ENCODE data around the gene CHD5.

DNA sequence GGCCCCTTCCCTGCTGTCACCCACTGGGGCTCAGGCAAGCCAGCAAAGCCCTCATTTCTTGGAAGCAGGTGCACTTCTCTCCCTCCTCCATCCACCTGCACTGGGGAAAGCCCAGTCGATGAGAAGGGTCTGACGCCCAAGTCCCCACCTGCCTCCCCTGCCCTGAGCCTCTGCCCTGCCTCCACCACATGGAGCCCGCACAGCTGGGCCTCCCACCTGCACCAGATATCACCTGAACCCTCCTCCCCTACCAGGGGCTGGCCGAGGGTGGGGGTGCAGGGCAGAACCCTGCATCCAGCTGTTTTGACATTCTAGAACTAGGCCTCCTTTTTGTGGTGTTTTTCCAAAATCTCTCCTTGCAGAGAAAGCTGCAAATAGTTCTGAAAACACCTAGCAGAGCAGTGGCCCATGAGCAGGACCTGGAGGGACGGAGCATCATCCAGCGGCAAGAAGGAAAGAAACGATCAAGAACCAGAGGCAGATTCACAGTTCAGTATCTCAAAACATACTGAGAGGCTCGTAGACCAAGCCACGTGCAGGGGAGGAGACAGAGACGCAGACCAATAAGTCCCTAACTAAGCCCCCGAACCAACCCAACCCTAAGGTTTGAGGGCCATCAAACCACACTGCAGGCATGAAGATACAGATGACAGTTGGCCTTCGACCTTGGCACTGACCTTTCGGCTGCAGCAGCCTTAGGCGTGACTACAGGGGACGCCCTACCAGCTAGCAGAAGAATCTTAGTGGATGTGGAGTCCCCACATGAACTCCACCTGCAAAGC is 16.7 kb downstream of the CHD5 start:
- TF ChIP-seq CTCF (IDR thresholded peaks at IDR 0.05 in 2 of 3, conservative IDR thresholded peaks at IDR 0.05 in 1 of 3; ENCODE audit: borderline replicate concordance in 1 of 3, insufficient read depth in 1 of 3, low read depth in 2 of 3, low read length in 2 of 3), result no peak
- TF ChIP-seq CEBPB (IDR thresholded peaks at IDR 0.05; ENCODE audit: low read depth), result no peak
- no peak for TF ChIP-seq RAD21 (IDR thresholded peaks at IDR 0.05; ENCODE audit: low read depth)
- no peak for TF ChIP-seq ZBTB33 (IDR thresholded peaks at IDR 0.05; ENCODE audit: extremely low read depth, insufficient replicate concordance, low read length)
- TF ChIP-seq, protein P1, sequence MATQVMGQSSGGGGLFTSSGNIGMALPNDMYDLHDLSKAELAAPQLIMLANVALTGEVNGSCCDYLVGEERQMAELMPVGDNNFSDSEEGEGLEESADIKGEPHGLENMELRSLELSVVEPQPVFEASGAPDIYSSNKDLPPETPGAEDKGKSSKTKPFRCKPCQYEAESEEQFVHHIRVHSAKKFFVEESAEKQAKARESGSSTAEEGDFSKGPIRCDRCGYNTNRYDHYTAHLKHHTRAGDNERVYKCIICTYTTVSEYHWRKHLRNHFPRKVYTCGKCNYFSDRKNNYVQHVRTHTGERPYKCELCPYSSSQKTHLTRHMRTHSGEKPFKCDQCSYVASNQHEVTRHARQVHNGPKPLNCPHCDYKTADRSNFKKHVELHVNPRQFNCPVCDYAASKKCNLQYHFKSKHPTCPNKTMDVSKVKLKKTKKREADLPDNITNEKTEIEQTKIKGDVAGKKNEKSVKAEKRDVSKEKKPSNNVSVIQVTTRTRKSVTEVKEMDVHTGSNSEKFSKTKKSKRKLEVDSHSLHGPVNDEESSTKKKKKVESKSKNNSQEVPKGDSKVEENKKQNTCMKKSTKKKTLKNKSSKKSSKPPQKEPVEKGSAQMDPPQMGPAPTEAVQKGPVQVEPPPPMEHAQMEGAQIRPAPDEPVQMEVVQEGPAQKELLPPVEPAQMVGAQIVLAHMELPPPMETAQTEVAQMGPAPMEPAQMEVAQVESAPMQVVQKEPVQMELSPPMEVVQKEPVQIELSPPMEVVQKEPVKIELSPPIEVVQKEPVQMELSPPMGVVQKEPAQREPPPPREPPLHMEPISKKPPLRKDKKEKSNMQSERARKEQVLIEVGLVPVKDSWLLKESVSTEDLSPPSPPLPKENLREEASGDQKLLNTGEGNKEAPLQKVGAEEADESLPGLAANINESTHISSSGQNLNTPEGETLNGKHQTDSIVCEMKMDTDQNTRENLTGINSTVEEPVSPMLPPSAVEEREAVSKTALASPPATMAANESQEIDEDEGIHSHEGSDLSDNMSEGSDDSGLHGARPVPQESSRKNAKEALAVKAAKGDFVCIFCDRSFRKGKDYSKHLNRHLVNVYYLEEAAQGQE (IDR thresholded peaks at IDR 0.05; ENCODE audit: low read depth), result no peak
- TF ChIP-seq SP1 (IDR thresholded peaks at IDR 0.05; ENCODE audit: low read depth), result no peak
